ENCODE data around the gene NPAS3. TPM values are rescaled to one million over a fixed set of nuclear protein-coding genes. Genes with fewer than 3 reads are reported as not detected.

The NPAS3 gene
- total and polyA plus RNA-seq, 10 donors, result 0.13 to 9.5 (median 2.9) TPM

DNA sequence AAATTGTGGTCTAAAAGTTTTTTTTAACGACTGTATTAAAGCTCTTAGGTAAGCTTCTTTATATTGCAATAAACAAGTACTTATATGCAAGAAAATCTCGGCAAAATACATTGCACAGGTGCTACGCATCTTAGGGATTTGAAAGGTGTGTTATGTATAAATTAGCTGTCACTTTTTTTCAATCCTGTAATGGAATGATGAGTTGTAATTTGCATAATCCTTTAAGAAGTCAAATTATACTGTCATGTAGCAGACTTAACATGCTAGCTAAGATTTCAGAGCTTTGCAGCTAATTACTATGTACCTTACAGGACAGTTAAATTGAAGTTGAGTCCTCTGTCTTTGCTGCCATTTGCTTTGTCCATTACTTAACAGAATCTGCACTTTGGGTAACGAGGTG is 117.5 kb downstream of the NPAS3 start:
- Histone ChIP-seq H3K9me3 (no peaks in the 10 kb centered on the region), H3K27ac (no peak overlapping the region), H3K4me1 (no peaks in the 10 kb centered on the region), H3K36me3 (no peaks in the 10 kb centered on the region), H3K4me3 (no peak overlapping the region), H3K27me3 (replicated peaks in 1 of 7) (no peaks in the 10 kb centered on the region)
- 79 to 91% (median 87%) methylated on average over 4 of the region's 4 CpGs for WGBS, 5 donors
- TF ChIP-seq POLR2A (IDR thresholded peaks at IDR 0.05), result no peak
- TF ChIP-seq, protein P1, sequence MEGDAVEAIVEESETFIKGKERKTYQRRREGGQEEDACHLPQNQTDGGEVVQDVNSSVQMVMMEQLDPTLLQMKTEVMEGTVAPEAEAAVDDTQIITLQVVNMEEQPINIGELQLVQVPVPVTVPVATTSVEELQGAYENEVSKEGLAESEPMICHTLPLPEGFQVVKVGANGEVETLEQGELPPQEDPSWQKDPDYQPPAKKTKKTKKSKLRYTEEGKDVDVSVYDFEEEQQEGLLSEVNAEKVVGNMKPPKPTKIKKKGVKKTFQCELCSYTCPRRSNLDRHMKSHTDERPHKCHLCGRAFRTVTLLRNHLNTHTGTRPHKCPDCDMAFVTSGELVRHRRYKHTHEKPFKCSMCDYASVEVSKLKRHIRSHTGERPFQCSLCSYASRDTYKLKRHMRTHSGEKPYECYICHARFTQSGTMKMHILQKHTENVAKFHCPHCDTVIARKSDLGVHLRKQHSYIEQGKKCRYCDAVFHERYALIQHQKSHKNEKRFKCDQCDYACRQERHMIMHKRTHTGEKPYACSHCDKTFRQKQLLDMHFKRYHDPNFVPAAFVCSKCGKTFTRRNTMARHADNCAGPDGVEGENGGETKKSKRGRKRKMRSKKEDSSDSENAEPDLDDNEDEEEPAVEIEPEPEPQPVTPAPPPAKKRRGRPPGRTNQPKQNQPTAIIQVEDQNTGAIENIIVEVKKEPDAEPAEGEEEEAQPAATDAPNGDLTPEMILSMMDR (IDR thresholded peaks at IDR 0.05 in 8 of 11, conservative IDR thresholded peaks at IDR 0.05 in 3 of 11), result no peak
- TF ChIP-seq POLR2AphosphoS5 (IDR thresholded peaks at IDR 0.05), result no peak
- no peak for DNase-seq
- intact Hi-C loops (cut with DNase I; ENCODE audit: low total_unique reads), result no loop called here

DNA sequence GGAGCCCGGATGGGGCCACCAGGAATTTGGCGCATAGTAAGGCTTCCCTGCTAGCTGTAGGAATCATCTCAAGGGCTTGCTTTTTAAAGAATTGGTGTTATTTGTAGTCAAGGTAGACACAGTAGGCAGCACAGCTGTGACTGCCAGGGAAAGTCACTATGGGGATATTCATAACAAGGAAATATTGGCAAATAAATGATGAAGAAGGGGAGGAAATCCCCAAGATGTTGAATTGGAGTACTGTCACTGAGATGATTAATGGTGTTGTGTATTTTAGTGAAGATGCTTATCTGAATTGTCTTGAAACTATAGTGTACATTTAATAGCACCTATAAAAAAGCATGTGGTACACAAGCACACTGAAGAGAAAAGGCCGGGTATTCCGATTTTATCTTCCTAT is 118.9 kb downstream of the NPAS3 start:
- TF ChIP-seq POLR2AphosphoS5 (IDR thresholded peaks at IDR 0.05) (no peak), POLR2A (IDR thresholded peaks at IDR 0.05) (no peak)
- TF ChIP-seq, protein P1 (IDR thresholded peaks at IDR 0.05 in 8 of 11, conservative IDR thresholded peaks at IDR 0.05 in 3 of 11), result no peak

DNA sequence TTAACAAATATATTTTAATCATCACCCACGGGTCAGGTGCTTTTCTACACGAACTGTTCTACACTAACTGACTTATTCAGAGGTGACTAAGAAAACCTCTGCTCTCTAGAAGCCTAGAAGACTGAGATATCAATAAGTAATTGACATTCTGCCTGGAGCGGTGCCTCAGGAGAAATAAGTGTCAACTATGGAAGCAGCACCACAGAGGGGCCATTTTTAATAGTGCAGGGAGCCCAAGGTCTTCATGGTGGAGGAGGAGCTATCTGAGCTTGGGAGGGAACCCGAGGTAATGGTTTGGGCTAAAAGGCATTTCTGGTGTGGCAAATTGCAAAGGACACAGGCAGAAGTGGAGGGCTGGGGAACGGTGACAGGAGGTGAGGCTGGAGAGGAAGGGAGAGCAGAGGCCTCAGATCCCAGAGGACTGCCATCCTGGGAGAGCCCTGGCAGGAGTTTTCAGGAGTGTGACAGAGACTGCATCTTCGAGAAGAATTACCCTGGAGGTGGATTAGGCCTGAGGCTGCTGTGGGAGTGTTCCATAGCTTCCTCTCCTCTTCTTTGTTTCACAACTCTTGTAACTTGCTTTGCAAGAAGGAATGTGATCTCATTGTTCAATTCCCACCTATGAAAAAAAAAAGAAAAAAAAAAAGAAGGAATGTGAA is 123.1 kb downstream of the NPAS3 start:
- no peaks in the 10 kb centered on the region for H3K36me3 ChIP-seq
- DNase-seq, result no peak
- TF ChIP-seq POLR2A (IDR thresholded peaks at IDR 0.05), result no peak
- TF ChIP-seq, protein P1 (IDR thresholded peaks at IDR 0.05 in 8 of 11, conservative IDR thresholded peaks at IDR 0.05 in 3 of 11), result no peak
- no peak for TF ChIP-seq POLR2AphosphoS5 (IDR thresholded peaks at IDR 0.05)
- no peak overlapping the region for H3K27ac ChIP-seq
- no peaks in the 10 kb centered on the region for H3K27me3 ChIP-seq (replicated peaks in 1 of 7)
- H3K9me3 ChIP-seq, result no peaks in the 10 kb centered on the region
- no peaks in the 10 kb centered on the region for H3K4me1 ChIP-seq
- no peak overlapping the region for H3K4me3 ChIP-seq
- intact Hi-C loops (cut with DNase I; ENCODE audit: low total_unique reads), result no loop called here
- WGBS, 5 donors, result 65 to 86% (median 79%) methylated on average over 6 of the region's 6 CpGs

More for the DNA sequence above, 118.9 kb downstream of the NPAS3 start:
- Histone ChIP-seq H3K4me1 (no peaks in the 10 kb centered on the region), H3K4me3 (no peak overlapping the region), H3K27me3 (replicated peaks in 1 of 7) (no peaks in the 10 kb centered on the region), H3K9me3 (no peaks in the 10 kb centered on the region), H3K36me3 (no peaks in the 10 kb centered on the region), H3K27ac (no peak overlapping the region)
- no peak for DNase-seq
- intact Hi-C loops (cut with DNase I; ENCODE audit: low total_unique reads), result no loop called here
- 93 to 98% (median 94%) methylated on average over 4 of the region's 4 CpGs for WGBS, 5 donors

DNA sequence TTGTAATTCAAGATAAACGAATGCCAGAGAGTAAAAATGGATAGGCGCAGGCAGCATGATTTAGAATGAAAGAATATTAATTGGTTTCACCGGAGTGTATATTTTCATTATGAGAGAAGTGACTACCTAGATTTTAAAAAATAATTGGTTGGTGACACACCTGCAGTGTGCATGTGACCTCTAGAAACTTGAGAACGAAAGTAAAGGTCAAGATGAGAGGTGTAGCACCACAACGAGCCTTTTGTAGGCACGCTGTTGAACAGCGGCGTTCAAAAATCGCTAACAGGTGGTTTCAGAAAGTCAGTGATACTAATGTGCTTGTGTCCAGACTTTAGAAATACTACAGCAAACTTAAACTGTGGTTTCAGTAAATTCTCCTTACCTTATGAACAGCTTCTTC is 123.8 kb downstream of the NPAS3 start:
- TF ChIP-seq, protein P1 (IDR thresholded peaks at IDR 0.05 in 8 of 11, conservative IDR thresholded peaks at IDR 0.05 in 3 of 11), result no peak
- TF ChIP-seq POLR2A (IDR thresholded peaks at IDR 0.05), result no peak
- TF ChIP-seq POLR2AphosphoS5 (IDR thresholded peaks at IDR 0.05), result no peak
- Histone ChIP-seq H3K9me3 (no peaks in the 10 kb centered on the region), H3K27ac (no peak overlapping the region), H3K27me3 (replicated peaks in 1 of 7) (no peaks in the 10 kb centered on the region), H3K4me3 (no peak overlapping the region), H3K36me3 (no peaks in the 10 kb centered on the region), H3K4me1 (no peaks in the 10 kb centered on the region)
- 81 to 93% (median 90%) methylated on average over 9 of the region's 9 CpGs for WGBS, 5 donors
- intact Hi-C loops (cut with DNase I; ENCODE audit: low total_unique reads), result no loop called here
- no peak for DNase-seq
